ENCODE measurements around the gene FAM171A1.

Gene FAM171A1

DNA sequence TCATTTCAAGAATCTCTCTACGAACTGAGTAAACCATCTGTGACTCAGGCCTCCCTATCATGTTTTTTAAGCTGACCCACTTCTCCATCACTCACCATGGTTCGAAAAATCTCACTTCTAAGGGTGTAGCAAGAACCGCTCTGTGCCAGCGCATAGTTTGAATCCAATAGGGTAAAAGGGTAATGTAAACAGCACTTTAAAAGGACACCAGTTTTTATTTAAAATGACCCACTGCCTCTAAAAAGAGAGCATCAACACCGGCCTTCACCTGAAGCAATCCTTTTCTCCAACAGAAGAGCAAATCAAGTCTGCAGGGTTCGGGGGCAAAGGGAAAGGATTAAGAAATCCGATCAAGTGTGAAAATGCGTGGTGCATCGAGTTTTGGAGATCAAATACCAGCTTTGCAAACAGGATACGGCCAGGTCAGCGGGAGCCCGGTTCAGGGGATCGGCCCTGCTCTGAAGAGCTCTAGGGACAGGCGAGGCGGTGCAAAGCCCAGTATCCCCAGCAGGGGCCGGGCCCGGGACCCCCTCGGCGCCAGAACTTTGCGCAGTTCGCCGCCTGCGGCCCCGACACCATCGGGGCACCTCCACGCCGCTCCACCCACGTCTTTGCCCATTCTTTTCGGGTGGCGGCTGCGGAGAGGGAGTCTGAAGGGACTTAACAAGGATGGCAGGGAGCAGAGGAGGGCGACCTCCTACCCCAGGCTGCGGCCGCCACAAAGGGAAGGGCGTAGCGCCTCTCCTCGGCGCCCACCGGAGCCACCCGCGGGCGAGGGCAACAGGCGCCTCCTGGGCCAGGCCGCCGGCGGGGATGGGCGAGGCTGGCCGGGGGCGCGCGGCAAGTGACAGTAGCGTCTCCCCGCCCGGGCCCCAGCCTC, 203.4 kb downstream of the FAM171A1 start:
- H3K4me3 ChIP-seq (ENCODE audit: low read depth in 1 of 2, low read length in 1 of 2): peak overlapping the region; percentile 75 to 88
- TF ChIP-seq, protein P1, sequence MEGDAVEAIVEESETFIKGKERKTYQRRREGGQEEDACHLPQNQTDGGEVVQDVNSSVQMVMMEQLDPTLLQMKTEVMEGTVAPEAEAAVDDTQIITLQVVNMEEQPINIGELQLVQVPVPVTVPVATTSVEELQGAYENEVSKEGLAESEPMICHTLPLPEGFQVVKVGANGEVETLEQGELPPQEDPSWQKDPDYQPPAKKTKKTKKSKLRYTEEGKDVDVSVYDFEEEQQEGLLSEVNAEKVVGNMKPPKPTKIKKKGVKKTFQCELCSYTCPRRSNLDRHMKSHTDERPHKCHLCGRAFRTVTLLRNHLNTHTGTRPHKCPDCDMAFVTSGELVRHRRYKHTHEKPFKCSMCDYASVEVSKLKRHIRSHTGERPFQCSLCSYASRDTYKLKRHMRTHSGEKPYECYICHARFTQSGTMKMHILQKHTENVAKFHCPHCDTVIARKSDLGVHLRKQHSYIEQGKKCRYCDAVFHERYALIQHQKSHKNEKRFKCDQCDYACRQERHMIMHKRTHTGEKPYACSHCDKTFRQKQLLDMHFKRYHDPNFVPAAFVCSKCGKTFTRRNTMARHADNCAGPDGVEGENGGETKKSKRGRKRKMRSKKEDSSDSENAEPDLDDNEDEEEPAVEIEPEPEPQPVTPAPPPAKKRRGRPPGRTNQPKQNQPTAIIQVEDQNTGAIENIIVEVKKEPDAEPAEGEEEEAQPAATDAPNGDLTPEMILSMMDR (IDR thresholded peaks at IDR 0.05): no peak
- H3K9me3 ChIP-seq: no peaks in the 10 kb centered on the region
- no peak overlapping the region for H3K27ac ChIP-seq
- no peaks in the 10 kb centered on the region for H3K36me3 ChIP-seq
- H3K27me3 ChIP-seq: peaks cover 67% of the 10 kb centered on the region
- H3K4me1 ChIP-seq (ENCODE audit: control insufficient read depth in 1 of 2, insufficient read depth in 1 of 2, low read depth in 1 of 2, low read length in 1 of 2): peaks cover 7 to 19% of the 10 kb centered on the region in 2 experiments

DNA sequence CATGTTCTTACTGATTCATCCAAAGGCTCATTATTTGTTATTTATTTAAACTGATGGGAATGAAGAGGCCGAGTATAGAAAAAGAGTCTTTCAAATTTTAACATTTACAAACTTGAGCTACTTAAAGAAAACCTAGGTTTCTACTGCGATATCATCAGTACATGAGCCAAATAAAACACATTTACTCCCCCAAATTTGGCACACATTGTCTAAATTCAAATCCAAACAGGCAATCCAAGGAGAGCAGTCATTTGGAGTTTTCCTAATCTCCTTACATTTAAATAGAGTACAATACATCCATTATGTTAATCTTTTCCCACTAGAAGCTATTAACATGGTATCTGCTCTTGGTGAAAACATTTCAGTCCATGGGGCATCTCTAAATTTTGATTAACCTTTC, 204.8 kb downstream of the FAM171A1 start:
- H3K4me3 ChIP-seq (ENCODE audit: low read depth in 1 of 2, low read length in 1 of 2): no peak overlapping the region
- no peaks in the 10 kb centered on the region for H3K9me3 ChIP-seq
- no peaks in the 10 kb centered on the region for H3K36me3 ChIP-seq
- peaks cover 60% of the 10 kb centered on the region for H3K27me3 ChIP-seq
- H3K4me1 ChIP-seq (ENCODE audit: control insufficient read depth in 1 of 2, insufficient read depth in 1 of 2, low read depth in 1 of 2, low read length in 1 of 2): peaks cover 7 to 19% of the 10 kb centered on the region in 2 experiments
- TF ChIP-seq, protein P1 (IDR thresholded peaks at IDR 0.05): no peak
- H3K27ac ChIP-seq: no peak overlapping the region

DNA sequence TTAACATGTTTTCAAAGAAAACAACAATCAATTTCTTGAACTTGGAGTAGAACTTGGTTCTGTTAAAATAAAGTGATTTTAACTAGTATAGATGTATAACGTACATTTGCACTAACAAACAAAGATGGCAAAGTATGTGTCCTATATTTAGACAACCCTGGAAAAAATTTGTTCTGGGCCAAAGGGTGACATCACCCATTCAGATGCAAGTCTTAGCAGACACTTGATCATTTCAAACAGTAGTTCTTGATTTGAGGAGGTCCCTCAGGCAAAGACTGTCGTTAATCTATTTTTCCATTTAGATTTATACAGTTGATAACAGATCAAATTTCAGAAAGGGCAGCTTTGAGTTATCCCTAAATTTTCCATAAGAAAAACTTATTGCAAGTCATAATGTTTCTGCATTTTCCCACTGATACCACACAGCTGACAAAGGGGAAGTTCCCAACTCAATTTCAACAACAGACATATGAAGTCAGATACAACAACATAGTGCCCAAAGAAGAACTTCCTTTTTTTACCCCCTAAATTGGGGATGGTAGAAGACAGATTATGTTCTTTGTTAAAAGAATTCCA, 207.7 kb downstream of the FAM171A1 start:
- H3K9me3 ChIP-seq: no peaks in the 10 kb centered on the region
- TF ChIP-seq, protein P1 (IDR thresholded peaks at IDR 0.05): no peak
- H3K4me3 ChIP-seq (ENCODE audit: low read depth in 1 of 2, low read length in 1 of 2): no peak overlapping the region
- H3K4me1 ChIP-seq (ENCODE audit: control insufficient read depth in 1 of 2, insufficient read depth in 1 of 2, low read depth in 1 of 2, low read length in 1 of 2): peaks cover 7 to 12% of the 10 kb centered on the region in 2 experiments
- no peak overlapping the region for H3K27ac ChIP-seq
- H3K36me3 ChIP-seq: no peaks in the 10 kb centered on the region
- H3K27me3 ChIP-seq: peaks cover 33% of the 10 kb centered on the region

Measured in neutrophil (primary cell).